IMR-90 (cell line): ENCODE measurements around the gene NUB1. TPM values are rescaled to one million over a fixed set of nuclear protein-coding genes. Genes with fewer than 3 reads are reported as not detected.

Experiments used
- ATAC-seq: fragments of 200-7000 bp; cut with Tn5 transposase; 2 replicates; pipeline ENCODE4 v1.9.1; 2020; ENCODE audit warnings: low read depth, mild to moderate bottlenecking, moderate library complexity
- BruUV-seq: library from RNA; stranded (reverse); fragments of 400-500 nt; replicated peaks from 2 replicates; lab custom pipeline; 2021; lab: Mats Ljungman, UMichigan
- CTCF ChIA-PET: fragments of 300-600 bp; formaldehyde crosslinking; extraction: SDS; loops from one replicate; lab custom pipeline; 2021; ENCODE audit warnings: antibody characterized with exemption; lab: Yijun Ruan, JAX
- POLR2A ChIA-PET: fragments of 300-600 bp; sonication (Branson Sonifier 250); formaldehyde crosslinking; loops from one replicate; lab custom pipeline; 2022; ENCODE audit warnings: antibody characterized with exemption; ENCODE audit not compliant: unreplicated experiment; lab: Charles Lee
- DNase-seq: peaks from one replicate; pipeline ENCODE4 v3.0.0; 2013
- H2AFZ ChIP-seq: replicated peaks from 2 replicates; pipeline ENCODE3; 2013; ENCODE audit warnings: low read length, mild to moderate bottlenecking; ENCODE audit not compliant: poor library complexity
- H2AK5ac ChIP-seq: 2 replicates; pipeline ENCODE4 v1.6.1; 2013; ENCODE audit warnings: low read depth, low read length, inconsistent platforms
- H2AK9ac ChIP-seq: replicated peaks from 2 replicates; pipeline ENCODE3; 2013; ENCODE audit warnings: mild to moderate bottlenecking, low read depth, low read length, moderate library complexity; ENCODE audit not compliant: poor library complexity
- H2BK120ac ChIP-seq: 2 replicates; pipeline ENCODE4 v1.6.1; 2013; ENCODE audit warnings: low read depth, low read length, inconsistent platforms
- H2BK15ac ChIP-seq: 3 replicates; pipeline ENCODE4 v1.6.1; 2013; ENCODE audit warnings: low read depth, low read length, inconsistent platforms
- H2BK20ac ChIP-seq: 2 replicates; pipeline ENCODE4 v1.6.1; 2013; ENCODE audit warnings: low read depth, mild to moderate bottlenecking, inconsistent platforms, low read length, moderate library complexity
- H2BK5ac ChIP-seq: 2 replicates; pipeline ENCODE4 v1.6.1; 2013; ENCODE audit warnings: mild to moderate bottlenecking, low read depth, low read length, inconsistent platforms; ENCODE audit not compliant: poor library complexity, severe bottlenecking
- H3K14ac ChIP-seq: replicated peaks from 2 replicates; pipeline ENCODE4 v1.6.1; 2013; ENCODE audit warnings: low read depth, low read length, inconsistent platforms
- H3K18ac ChIP-seq: 2 replicates; pipeline ENCODE4 v1.6.1; 2013; ENCODE audit warnings: low read depth, low read length, control low read depth
- H3K23ac ChIP-seq: 2 replicates; pipeline ENCODE4 v1.6.1; 2013; ENCODE audit warnings: low read depth, low read length, inconsistent platforms
- H3K27ac ChIP-seq: 2 replicates; pipeline ENCODE4 v1.5.1; 2013; ENCODE audit warnings: mild to moderate bottlenecking, control low read depth, low read length; ENCODE audit not compliant: insufficient read depth
- H3K27me3 ChIP-seq: 2 replicates; pipeline ENCODE4 v1.6.1; 2013; ENCODE audit warnings: low read length; ENCODE audit not compliant: control insufficient read depth, insufficient read depth
- H3K36me3 ChIP-seq: 2 replicates; pipeline ENCODE4 v1.6.1; 2013; ENCODE audit warnings: low read length, mixed read lengths; ENCODE audit not compliant: control insufficient read depth, insufficient read depth
- H3K4ac ChIP-seq: 2 replicates; pipeline ENCODE4 v1.6.1; 2013; ENCODE audit warnings: low read depth, low read length, inconsistent platforms
- H3K4me1 ChIP-seq: 2 replicates; pipeline ENCODE4 v1.6.1; 2013; ENCODE audit warnings: low read length, mixed read lengths; ENCODE audit not compliant: control insufficient read depth, insufficient read depth
- H3K4me2 ChIP-seq: 2 replicates; pipeline ENCODE4 v1.6.1; 2013; ENCODE audit warnings: low read depth, mild to moderate bottlenecking, control low read depth, low read length, moderate library complexity
- H3K4me3 ChIP-seq: 2 replicates; pipeline ENCODE4 v1.5.1; 2013; ENCODE audit warnings: low read depth, mild to moderate bottlenecking, control low read depth, low read length, moderate library complexity; ENCODE audit not compliant: insufficient read depth
- H3K56ac ChIP-seq: 2 replicates; pipeline ENCODE4 v1.6.1; 2013; ENCODE audit warnings: low read length, inconsistent platforms; ENCODE audit not compliant: insufficient read depth; ENCODE audit errors: extremely low read depth
- H3K79me1 ChIP-seq, 2 experiments: 2 replicates each; pipeline ENCODE4 v1.6.1; 2013; ENCODE audit warnings: low read length in 2 of 2, inconsistent platforms in 1 of 2, low read depth in 1 of 2
- H3K9ac ChIP-seq: 2 replicates; pipeline ENCODE4 v1.6.1; 2013; ENCODE audit warnings: low read depth, low read length, control low read depth
- H3K9me1 ChIP-seq: 2 replicates; pipeline ENCODE4 v1.6.1; 2013; ENCODE audit warnings: low read length, inconsistent platforms; ENCODE audit not compliant: insufficient read depth
- H3K9me3 ChIP-seq: 2 replicates; pipeline ENCODE4 v1.6.1; 2013; ENCODE audit warnings: low read length; ENCODE audit not compliant: control insufficient read depth, insufficient read depth
- H4K20me1 ChIP-seq: 2 replicates; pipeline ENCODE4 v1.6.1; 2013; ENCODE audit warnings: low read length, inconsistent platforms; ENCODE audit not compliant: insufficient read depth
- H4K5ac ChIP-seq: 2 replicates; pipeline ENCODE4 v1.6.1; 2013; ENCODE audit warnings: mild to moderate bottlenecking, low read depth, low read length, control low read depth
- H4K8ac ChIP-seq, 2 experiments: 2 replicates each; pipeline ENCODE4 v1.6.1; 2013; ENCODE audit warnings: low read depth in 2 of 2, low read length in 2 of 2, control low read depth in 1 of 2, inconsistent platforms in 1 of 2
- H4K91ac ChIP-seq: 2 replicates; pipeline ENCODE4 v1.6.1; 2013; ENCODE audit warnings: low read depth, low read length, inconsistent platforms; ENCODE audit not compliant: insufficient read depth
- BHLHE40 ChIP-seq: fragments of 150-350 bp; IDR thresholded peaks from 2 replicates; pipeline ENCODE4 v1.6.1; 2016; ENCODE audit warnings: mild to moderate bottlenecking, low read depth, low read length
- CEBPB ChIP-seq: IDR thresholded peaks from 2 replicates; pipeline ENCODE4 v1.6.1; 2012; ENCODE audit warnings: low read depth, low read length, improper control_type of control experiment
- CHD1 ChIP-seq: IDR thresholded peaks from 2 replicates; pipeline ENCODE4 v1.6.1; 2012; ENCODE audit warnings: low read depth, low read length, improper control_type of control experiment
- FOS ChIP-seq: fragments of 150-350 bp; IDR thresholded peaks from 2 replicates; pipeline ENCODE4 v1.6.1; 2016; ENCODE audit warnings: low read depth, low read length
- MAFK ChIP-seq: IDR thresholded peaks from 2 replicates; pipeline ENCODE4 v1.6.1; 2012; ENCODE audit warnings: low read depth, low read length, improper control_type of control experiment
- MAZ ChIP-seq: IDR thresholded peaks from 2 replicates; pipeline ENCODE4 v1.6.1; 2012; ENCODE audit warnings: low read depth, mild to moderate bottlenecking, low read length, improper control_type of control experiment, moderate library complexity, borderline replicate concordance
- MXI1 ChIP-seq: IDR thresholded peaks from 2 replicates; pipeline ENCODE4 v1.6.1; 2012; ENCODE audit warnings: low read depth, mild to moderate bottlenecking, low read length, moderate library complexity, borderline replicate concordance
- NFE2L2 ChIP-seq: fragments of 150-350 bp; IDR thresholded peaks from 2 replicates; pipeline ENCODE4 v1.6.1; 2016; ENCODE audit warnings: low read depth, mild to moderate bottlenecking, low read length
- POLR2A ChIP-seq: IDR thresholded peaks from 2 replicates; pipeline ENCODE4 v1.6.1; 2012; ENCODE audit warnings: mild to moderate bottlenecking, low read depth, low read length
- RAD21 ChIP-seq: IDR thresholded peaks from 2 replicates; pipeline ENCODE4 v1.6.1; 2012; ENCODE audit warnings: low read length, improper control_type of control experiment
- RCOR1 ChIP-seq: IDR thresholded peaks from 2 replicates; pipeline ENCODE4 v1.6.1; 2012; ENCODE audit warnings: mild to moderate bottlenecking, low read length, improper control_type of control experiment; ENCODE audit not compliant: insufficient replicate concordance
- RFX5 ChIP-seq: IDR thresholded peaks from 2 replicates; pipeline ENCODE4 v1.8.0; 2012; ENCODE audit warnings: low read depth, mild to moderate bottlenecking, low read length, moderate library complexity
- SMC3 ChIP-seq: fragments of 150-350 bp; IDR thresholded peaks from 2 replicates; pipeline ENCODE4 v1.6.1; 2016; ENCODE audit warnings: low read depth, mild to moderate bottlenecking, antibody characterized with exemption, low read length, moderate library complexity
- WGBS, 2 experiments: methylation state at CpG; one replicate each; pipeline versions ENCODE4 v1.1.5 to v1.1.7; 2013; ENCODE audit warnings: missing lambda C conversion rate in 2 of 2; ENCODE audit not compliant: insufficient read length in 1 of 2; ENCODE audit errors: extremely low coverage in 2 of 2; 5-methylcytosine and 5-hydroxymethylcytosine counted together
- dilution Hi-C: fragments of 300-500 bp; cut with HindIII; formaldehyde crosslinking; loops from one replicate; pipeline ENCODE4 v1.14.3; 2018; ENCODE audit warnings: low sequenced_read_pairs; ENCODE audit not compliant: unreplicated experiment
- in situ Hi-C: fragments of 300-500 bp; cut with MboI; formaldehyde crosslinking; loops from 3 replicates; pipeline ENCODE4 v1.14.3; 2019; ENCODE audit warnings: low sequenced_read_pairs, inconsistent platforms, mixed read lengths
- intact Hi-C: fragments of 100-400 bp; cut with micrococcal nuclease; formaldehyde crosslinking; loops from 2 replicates; pipeline ENCODE4 v1.10.0; 2022
- polyA plus RNA-seq, 3 experiments: library from polyadenylated mRNA; depleted of rRNA; stranded (reverse); fragments of >200 nt; gene quantifications; 2 replicates each; pipeline ENCODE4 v1.2.3, GENCODE V29; 2012; ENCODE audit warnings: low replicate concordance in 1 of 3
- total RNA-seq: library from RNA; depleted of rRNA; stranded (reverse); fragments of >200 nt; gene quantifications from 2 replicates; pipeline ENCODE4 v1.2.3, GENCODE V29; 2012
- TF ChIP-seq, protein P1 (sequence below): fragments of 150-350 bp; IDR thresholded peaks from 2 replicates; pipeline ENCODE4 v1.6.1; 2017; ENCODE audit warnings: mild to moderate bottlenecking, antibody characterized with exemption, low read length, low read depth
- TF ChIP-seq, protein P2 (sequence below): conservative IDR thresholded peaks from 2 replicates; pipeline ENCODE4 v1.5.1; 2012; ENCODE audit warnings: mild to moderate bottlenecking, low read depth, low read length, improper control_type of control experiment
- TF ChIP-seq, protein P3 (sequence below): fragments of 150-350 bp; IDR thresholded peaks from 2 replicates; pipeline ENCODE4 v1.6.1; 2016; ENCODE audit warnings: low read depth, mild to moderate bottlenecking, low read length, moderate library complexity, borderline replicate concordance

Gene NUB1
- total and polyA plus RNA-seq, 2 of the 4 experiments (the other 2 are of a cell fraction), result 20.1 to 29.7 TPM

DNA sequence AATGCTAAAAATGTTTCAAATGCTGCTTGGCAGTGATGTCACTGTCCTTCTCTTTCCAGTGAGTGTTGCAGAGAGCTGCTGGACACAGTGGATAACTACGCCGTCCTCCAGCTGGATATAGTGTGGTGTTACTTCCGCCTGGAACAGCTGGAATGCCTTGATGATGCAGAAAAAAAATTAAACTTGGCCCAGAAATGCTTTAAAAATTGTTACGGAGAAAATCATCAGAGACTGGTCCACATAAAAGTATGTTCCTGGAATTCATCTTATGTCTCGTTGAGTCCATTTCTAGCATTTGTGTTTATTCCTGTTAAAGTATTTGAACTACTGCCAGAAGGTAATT, 25.2 kb downstream of the NUB1 start:
- H3K56ac ChIP-seq, result no peak overlapping the region
- no peak overlapping the region for H3K9ac ChIP-seq
- dilution Hi-C loops, result no loop called here
- H3K36me3 ChIP-seq, result peaks cover 10% of the 10 kb centered on the region; the same call in 1 of the 2 replicates
- no peak overlapping the region for H3K18ac ChIP-seq
- H3K9me1 ChIP-seq, result peaks cover 7% of the 10 kb centered on the region
- H4K91ac ChIP-seq, result no peak overlapping the region
- no peak overlapping the region for H4K8ac ChIP-seq
- no peaks in the 10 kb centered on the region for H3K27me3 ChIP-seq
- H3K27ac ChIP-seq, result peak overlapping the region; percentile 100; the same call in 1 of the 2 replicates
- in situ Hi-C loops, result loop anchor here (5.0 to 25.0 kb wide), 2 partner anchors 80 to 395 kb away; no protein-coding TSS in a partner anchor
- no peak for TF ChIP-seq POLR2A
- 0 out of 2 replicates have a peak, but pooled peaks have one; percentile 27 for TF ChIP-seq BHLHE40
- TF ChIP-seq MAFK, result 0 out of 2 replicates have a peak, but pooled peaks have one; percentile 5
- TF ChIP-seq CHD1, result no peak
- TF ChIP-seq, protein P1, sequence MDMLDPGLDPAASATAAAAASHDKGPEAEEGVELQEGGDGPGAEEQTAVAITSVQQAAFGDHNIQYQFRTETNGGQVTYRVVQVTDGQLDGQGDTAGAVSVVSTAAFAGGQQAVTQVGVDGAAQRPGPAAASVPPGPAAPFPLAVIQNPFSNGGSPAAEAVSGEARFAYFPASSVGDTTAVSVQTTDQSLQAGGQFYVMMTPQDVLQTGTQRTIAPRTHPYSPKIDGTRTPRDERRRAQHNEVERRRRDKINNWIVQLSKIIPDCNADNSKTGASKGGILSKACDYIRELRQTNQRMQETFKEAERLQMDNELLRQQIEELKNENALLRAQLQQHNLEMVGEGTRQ, result no peak
- TF ChIP-seq CEBPB, result peak; percentile 41; the same call in 1 of the 2 replicates
- no peak for TF ChIP-seq SMC3
- peak; percentile 53 for TF ChIP-seq RCOR1
- TF ChIP-seq FOS, result peak; percentile 6; the same call in 1 of the 2 replicates
- no peak for TF ChIP-seq RFX5
- TF ChIP-seq, protein P2, sequence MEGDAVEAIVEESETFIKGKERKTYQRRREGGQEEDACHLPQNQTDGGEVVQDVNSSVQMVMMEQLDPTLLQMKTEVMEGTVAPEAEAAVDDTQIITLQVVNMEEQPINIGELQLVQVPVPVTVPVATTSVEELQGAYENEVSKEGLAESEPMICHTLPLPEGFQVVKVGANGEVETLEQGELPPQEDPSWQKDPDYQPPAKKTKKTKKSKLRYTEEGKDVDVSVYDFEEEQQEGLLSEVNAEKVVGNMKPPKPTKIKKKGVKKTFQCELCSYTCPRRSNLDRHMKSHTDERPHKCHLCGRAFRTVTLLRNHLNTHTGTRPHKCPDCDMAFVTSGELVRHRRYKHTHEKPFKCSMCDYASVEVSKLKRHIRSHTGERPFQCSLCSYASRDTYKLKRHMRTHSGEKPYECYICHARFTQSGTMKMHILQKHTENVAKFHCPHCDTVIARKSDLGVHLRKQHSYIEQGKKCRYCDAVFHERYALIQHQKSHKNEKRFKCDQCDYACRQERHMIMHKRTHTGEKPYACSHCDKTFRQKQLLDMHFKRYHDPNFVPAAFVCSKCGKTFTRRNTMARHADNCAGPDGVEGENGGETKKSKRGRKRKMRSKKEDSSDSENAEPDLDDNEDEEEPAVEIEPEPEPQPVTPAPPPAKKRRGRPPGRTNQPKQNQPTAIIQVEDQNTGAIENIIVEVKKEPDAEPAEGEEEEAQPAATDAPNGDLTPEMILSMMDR, result no peak
- TF ChIP-seq, protein P3, sequence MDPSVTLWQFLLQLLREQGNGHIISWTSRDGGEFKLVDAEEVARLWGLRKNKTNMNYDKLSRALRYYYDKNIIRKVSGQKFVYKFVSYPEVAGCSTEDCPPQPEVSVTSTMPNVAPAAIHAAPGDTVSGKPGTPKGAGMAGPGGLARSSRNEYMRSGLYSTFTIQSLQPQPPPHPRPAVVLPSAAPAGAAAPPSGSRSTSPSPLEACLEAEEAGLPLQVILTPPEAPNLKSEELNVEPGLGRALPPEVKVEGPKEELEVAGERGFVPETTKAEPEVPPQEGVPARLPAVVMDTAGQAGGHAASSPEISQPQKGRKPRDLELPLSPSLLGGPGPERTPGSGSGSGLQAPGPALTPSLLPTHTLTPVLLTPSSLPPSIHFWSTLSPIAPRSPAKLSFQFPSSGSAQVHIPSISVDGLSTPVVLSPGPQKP, result no peak
- TF ChIP-seq NFE2L2, result no peak
- TF ChIP-seq MXI1, result no peak
- no peak for TF ChIP-seq RAD21
- TF ChIP-seq MAZ, result no peak
- no TSS peak for BruUV-seq
- H2BK15ac ChIP-seq, result no peak overlapping the region
- peaks cover 0 to 6% of the 10 kb centered on the region in 2 experiments; a peak in 1 of 4 replicates for H3K79me1 ChIP-seq
- no peak overlapping the region for H2BK20ac ChIP-seq
- no peak overlapping the region for H3K23ac ChIP-seq
- no peak overlapping the region for H3K4ac ChIP-seq
- DNase-seq (peak; percentile 91), ATAC-seq (peak; percentile 77)
- H2BK120ac ChIP-seq, result no peak overlapping the region
- peak overlapping the region; percentile 59 for H2AFZ ChIP-seq
- CTCF ChIA-PET, result interaction anchor here (1.1 to 1.5 kb wide), 4 partner anchors 16 to 82 kb away, joined by 4 to 5 read pairs (median 4); no protein-coding TSS in a partner anchor
- no peak overlapping the region for H2AK9ac ChIP-seq
- H4K5ac ChIP-seq, result no peak overlapping the region
- H3K9me3 ChIP-seq, result no peaks in the 10 kb centered on the region
- peaks cover 15% of the 10 kb centered on the region for H4K20me1 ChIP-seq
- peak overlapping the region; percentile 95 for H2BK5ac ChIP-seq
- peak overlapping the region; percentile 1; the same call in 1 of the 2 replicates for H3K4me2 ChIP-seq
- H3K4me3 ChIP-seq, result no peak overlapping the region
- 0% methylated on average over 3 of the region's 5 CpGs; no CpG with 5 or more reads in 1 of the 2 experiments for WGBS, 2 experiments
- POLR2A ChIA-PET, result no interaction called here
- no peak overlapping the region for H2AK5ac ChIP-seq
- H3K14ac ChIP-seq, result no peak overlapping the region
- H3K4me1 ChIP-seq, result peaks cover 18% of the 10 kb centered on the region
- intact Hi-C loops, result loop anchor here (5.0 kb wide), 1 partner anchor 60 kb away; no protein-coding TSS in a partner anchor
